Neural cell (in vitro differentiated cells): ENCODE measurements around the gene POMT1. TPM values are rescaled to one million over a fixed set of nuclear protein-coding genes. Genes with fewer than 3 reads are reported as not detected.

Experiments
- H2AFZ ChIP-seq: fragments of 200-600, 300-800 bp; sonication (generic), shearing (Covaris generic); 2 replicates; pipeline ENCODE4 v1.6.0; 2014; ENCODE audit warnings: low read depth, mild to moderate bottlenecking, antibody characterized with exemption, low read length, moderate library complexity
- H3F3A ChIP-seq: fragments of 200-600 bp; shearing (Covaris generic); 2 replicates; pipeline ENCODE4 v1.6.1; 2016; ENCODE audit warnings: mild to moderate bottlenecking, moderate library complexity, mixed read lengths, antibody characterized with exemption, low read length; ENCODE audit not compliant: insufficient read depth, poor library complexity, severe bottlenecking
- H3K27ac ChIP-seq: fragments of 200-600, 300-800 bp; sonication (generic), shearing (Covaris generic); 2 replicates; pipeline ENCODE4 v1.5.1; 2014; ENCODE audit warnings: mild to moderate bottlenecking, low read length, moderate library complexity
- H3K27me3 ChIP-seq: fragments of 300-800, 200-600 bp; sonication (generic), shearing (Covaris generic); 2 replicates; pipeline ENCODE4 v1.6.0; 2014; ENCODE audit warnings: mild to moderate bottlenecking, low read depth, low read length, moderate library complexity; ENCODE audit not compliant: insufficient read depth
- H3K36me3 ChIP-seq: fragments of 300-800, 200-600 bp; sonication (generic), shearing (Covaris generic); 2 replicates; pipeline ENCODE4 v1.5.1; 2014; ENCODE audit warnings: mild to moderate bottlenecking, antibody characterized with exemption, low read length, moderate library complexity; ENCODE audit not compliant: insufficient read depth
- H3K4me2 ChIP-seq: fragments of 300-800, 200-600 bp; sonication (generic), shearing (Covaris generic); 2 replicates; pipeline ENCODE4 v1.6.0; 2014; ENCODE audit warnings: mild to moderate bottlenecking, low read length
- H3K4me3 ChIP-seq: fragments of 300-800, 200-600 bp; sonication (generic), shearing (Covaris generic); 2 replicates; pipeline ENCODE4 v1.5.1; 2014; ENCODE audit warnings: mild to moderate bottlenecking, low read length, moderate library complexity
- H3K79me2 ChIP-seq: fragments of 200-600 bp; shearing (Covaris generic); replicated peaks from 2 replicates; pipeline ENCODE4 v1.6.0; 2014; ENCODE audit warnings: mild to moderate bottlenecking, low read length, moderate library complexity; ENCODE audit not compliant: insufficient read depth
- H3K9ac ChIP-seq: fragments of 300-800, 200-600 bp; sonication (generic), shearing (Covaris generic); 2 replicates; pipeline ENCODE4 v1.6.1; 2016; ENCODE audit warnings: mild to moderate bottlenecking, low read length, mixed read lengths
- H3K9me2 ChIP-seq: fragments of 200-600 bp; shearing (Covaris generic); 2 replicates; pipeline ENCODE4 v1.6.1; 2016; ENCODE audit warnings: mild to moderate bottlenecking, low read length, mixed read lengths; ENCODE audit not compliant: insufficient read depth
- H3K9me3 ChIP-seq: fragments of 200-600, 300-800 bp; sonication (generic), shearing (Covaris generic); 2 replicates; pipeline ENCODE4 v1.6.1; 2016; ENCODE audit warnings: mild to moderate bottlenecking, mixed run types, low read length, moderate library complexity, mixed read lengths
- H4K20me1 ChIP-seq: fragments of 200-600 bp; shearing (Covaris generic); 2 replicates; pipeline ENCODE4 v1.6.1; 2016; ENCODE audit warnings: mild to moderate bottlenecking, mixed run types; ENCODE audit not compliant: insufficient read depth
- CTCF ChIP-seq: fragments of 450-650 bp; IDR thresholded peaks from 2 replicates; pipeline ENCODE4 v1.5.1; 2014; ENCODE audit warnings: antibody characterized with exemption, mild to moderate bottlenecking, moderate library complexity; ENCODE audit not compliant: poor library complexity, severe bottlenecking
- EP300 ChIP-seq: fragments of 450-650 bp; conservative IDR thresholded peaks from 2 replicates; pipeline ENCODE4 v1.6.1; 2014; ENCODE audit warnings: antibody characterized with exemption, mild to moderate bottlenecking, moderate library complexity; ENCODE audit not compliant: poor library complexity, severe bottlenecking
- EZH2 ChIP-seq: fragments of 200-600, 300-800 bp; shearing (Covaris generic), sonication (generic); IDR thresholded peaks from 2 replicates; pipeline ENCODE4 v1.6.1; 2014; ENCODE audit warnings: antibody characterized with exemption, low read length, borderline replicate concordance, mild to moderate bottlenecking; ENCODE audit not compliant: insufficient read depth, poor library complexity, severe bottlenecking
- MXI1 ChIP-seq: fragments of 450-650 bp; conservative IDR thresholded peaks from 2 replicates; pipeline ENCODE4 v1.6.1; 2014; ENCODE audit warnings: antibody characterized with exemption, mild to moderate bottlenecking; ENCODE audit not compliant: poor library complexity, severe bottlenecking
- POLR2AphosphoS5 ChIP-seq: IDR thresholded peaks from 2 replicates; pipeline ENCODE4 v1.6.1; 2012
- RAD21 ChIP-seq: fragments of 450-650 bp; conservative IDR thresholded peaks from 2 replicates; pipeline ENCODE4 v1.6.1; 2014; ENCODE audit warnings: antibody characterized with exemption, mild to moderate bottlenecking, moderate library complexity
- REST ChIP-seq: IDR thresholded peaks from 2 replicates; pipeline ENCODE4 v1.6.1; 2012; ENCODE audit warnings: borderline replicate concordance
- SMC3 ChIP-seq: fragments of 450-650 bp; conservative IDR thresholded peaks from 2 replicates; pipeline ENCODE4 v1.6.1; 2014; ENCODE audit warnings: antibody characterized with exemption, mild to moderate bottlenecking, moderate library complexity; ENCODE audit not compliant: poor library complexity
- TAF1 ChIP-seq: IDR thresholded peaks from 2 replicates; pipeline ENCODE4 v1.6.1; 2012; ENCODE audit warnings: low read depth
- polyA plus RNA-seq: library from polyadenylated mRNA; depleted of rRNA; stranded (reverse); fragments of >200 nt; gene quantifications from 2 replicates; pipeline ENCODE4 v1.2.3, GENCODE V29; 2014

The POMT1 gene
- polyA plus RNA-seq, 1 donor from 2014 or later: 131 TPM

GRCh38 chr9:131468031-131468430 lies 34.7 kb upstream of the POMT1 start:
- Histone ChIP-seq H3K36me3 (peaks cover 8% of the 10 kb centered on the region), H3K27me3 (no peaks in the 10 kb centered on the region), H3K9me2 (no peaks in the 10 kb centered on the region), H3K79me2 (peaks cover 25% of the 10 kb centered on the region), H3F3A (no peaks in the 10 kb centered on the region), H4K20me1 (peaks cover 6% of the 10 kb centered on the region), H3K4me3 (no peak overlapping the region), H3K9me3 (no peaks in the 10 kb centered on the region), H3K9ac (no peak overlapping the region), H3K27ac (no peak overlapping the region), H3K4me2 (no peak overlapping the region), H2AFZ (no peak overlapping the region)
- TF ChIP-seq RAD21 (no peak), EP300 (no peak), MXI1 (no peak), CTCF (no peak), SMC3 (no peak), EZH2 (no peak), POLR2AphosphoS5 (no peak), REST (no peak), TAF1 (no peak)

GRCh38 chr9:131469356-131469755 lies 33.4 kb upstream of the POMT1 start:
- no peaks in the 10 kb centered on the region for H3K27me3 ChIP-seq
- H3K27ac ChIP-seq: no peak overlapping the region
- H3F3A ChIP-seq: no peaks in the 10 kb centered on the region
- H3K9me3 ChIP-seq: no peaks in the 10 kb centered on the region
- TF ChIP-seq EZH2 (no peak), EP300 (no peak), CTCF (no peak), MXI1 (no peak), POLR2AphosphoS5 (no peak), RAD21 (no peak), REST (no peak), TAF1 (no peak), SMC3 (no peak)
- no peak overlapping the region for H3K9ac ChIP-seq
- H3K9me2 ChIP-seq: no peaks in the 10 kb centered on the region
- peaks cover 9% of the 10 kb centered on the region for H3K36me3 ChIP-seq
- peaks cover 26% of the 10 kb centered on the region for H3K79me2 ChIP-seq
- no peak overlapping the region for H3K4me3 ChIP-seq
- H3K4me2 ChIP-seq: no peak overlapping the region
- no peak overlapping the region for H2AFZ ChIP-seq
- peaks cover 6% of the 10 kb centered on the region for H4K20me1 ChIP-seq
